ENCODE results near the gene UNC5A.

The UNC5A gene

GRCh38 chr5:176799488-176799887 is 10.9 kb upstream of the UNC5A start:
- DNase-seq (ENCODE audit: low read depth in 2 of 2, low spot score in 1 of 2): no peak

DNA sequence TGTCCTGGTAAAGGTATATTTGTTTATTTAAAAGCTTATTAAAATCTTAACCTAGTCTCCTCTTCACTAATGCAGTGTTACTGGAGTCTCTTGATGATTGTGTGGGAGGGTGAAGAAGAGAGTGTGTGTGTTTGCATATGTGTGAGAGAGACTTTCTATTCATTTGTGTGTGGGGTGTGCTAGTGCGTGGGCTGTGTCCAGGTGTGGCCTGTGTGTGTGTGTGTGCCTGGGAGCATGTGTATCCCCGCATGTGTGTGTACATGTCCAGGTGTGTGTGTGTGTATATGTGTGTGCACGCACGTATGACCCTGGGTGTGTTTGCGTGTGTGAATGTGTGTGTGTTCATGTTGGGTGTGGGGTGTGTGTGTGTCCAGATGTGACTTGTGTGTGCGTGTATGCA is 10.3 kb upstream of the UNC5A start:
- DNase-seq (ENCODE audit: low read depth in 2 of 2, low spot score in 1 of 2): no peak

DNA sequence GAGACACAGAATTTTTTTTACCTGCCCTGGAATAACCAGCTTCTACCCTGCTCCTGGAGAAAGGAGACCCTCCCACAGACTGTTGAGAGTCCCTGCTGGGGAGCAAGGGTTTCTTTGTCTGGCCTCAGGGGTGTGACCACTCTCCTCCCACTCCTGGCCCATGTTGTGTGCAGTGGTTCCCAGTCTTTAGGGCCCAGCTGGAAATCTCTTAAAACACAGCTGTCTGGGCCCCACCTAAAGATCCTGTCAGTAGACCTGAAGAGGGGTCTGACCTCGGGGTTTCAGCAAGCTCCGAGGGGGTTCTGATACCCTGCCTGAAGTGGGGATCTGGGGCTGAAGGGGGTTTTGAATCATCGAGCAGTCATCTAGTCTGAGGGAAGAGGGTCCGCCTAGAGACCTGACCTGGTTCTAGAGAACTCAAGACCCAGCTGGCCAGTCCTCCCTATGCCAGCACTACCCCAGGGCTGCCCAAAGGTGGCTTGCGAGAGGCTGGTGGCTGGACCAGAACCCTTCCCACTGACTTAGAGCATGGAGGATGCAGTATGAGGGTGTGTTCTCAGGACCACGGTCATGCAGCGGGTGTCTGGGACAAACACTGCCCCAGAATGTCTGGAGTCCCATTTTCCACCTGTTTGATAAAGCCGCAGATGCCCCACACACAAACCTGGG is 8.1 kb upstream of the UNC5A start:
- DNase-seq (ENCODE audit: low read depth in 2 of 2, low spot score in 1 of 2): no peak

DNA sequence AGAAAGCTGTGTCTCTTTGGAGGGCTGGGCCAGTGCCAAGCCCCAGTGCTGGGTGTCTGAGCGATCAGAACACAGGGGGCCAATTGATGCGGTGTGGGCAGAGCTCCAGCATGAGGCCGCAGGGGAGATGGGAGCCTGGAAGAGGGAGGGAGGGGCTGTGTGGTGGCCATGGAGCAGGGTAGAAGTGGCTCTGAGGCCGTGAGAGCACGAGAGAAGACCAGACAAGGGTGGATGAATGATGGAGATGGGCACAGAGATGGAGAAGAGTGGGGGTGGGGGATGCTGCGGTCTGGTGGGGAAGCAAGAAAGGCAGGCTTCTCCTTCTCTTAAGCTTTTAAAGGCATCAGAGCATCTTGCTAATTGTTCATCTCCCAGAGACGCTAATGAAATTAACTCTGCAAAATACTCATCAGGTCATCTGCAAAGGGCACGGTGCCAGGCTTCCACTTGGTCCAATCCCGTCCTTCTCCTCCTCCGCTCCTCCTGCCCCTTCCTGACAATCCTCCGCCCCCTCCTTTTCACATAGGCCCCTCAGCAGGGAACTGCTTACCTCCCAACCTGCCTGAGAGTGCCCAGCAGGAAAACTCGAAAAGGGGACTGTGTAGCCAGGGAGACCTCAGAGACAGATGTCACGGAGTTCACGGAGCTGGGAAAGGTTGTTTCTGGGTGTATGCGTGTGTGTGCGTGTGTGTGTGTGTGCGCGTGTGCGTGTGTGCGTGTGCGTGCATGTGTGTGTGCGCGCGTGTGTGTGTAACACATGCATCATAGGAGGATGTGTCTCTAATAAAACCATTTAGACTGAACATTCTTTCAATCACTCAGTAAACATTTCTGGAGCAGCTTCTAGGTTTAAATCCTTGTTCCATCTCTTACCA is 7.1 kb upstream of the UNC5A start:
- no peak for DNase-seq (ENCODE audit: low read depth in 2 of 2, low spot score in 1 of 2)

DNA sequence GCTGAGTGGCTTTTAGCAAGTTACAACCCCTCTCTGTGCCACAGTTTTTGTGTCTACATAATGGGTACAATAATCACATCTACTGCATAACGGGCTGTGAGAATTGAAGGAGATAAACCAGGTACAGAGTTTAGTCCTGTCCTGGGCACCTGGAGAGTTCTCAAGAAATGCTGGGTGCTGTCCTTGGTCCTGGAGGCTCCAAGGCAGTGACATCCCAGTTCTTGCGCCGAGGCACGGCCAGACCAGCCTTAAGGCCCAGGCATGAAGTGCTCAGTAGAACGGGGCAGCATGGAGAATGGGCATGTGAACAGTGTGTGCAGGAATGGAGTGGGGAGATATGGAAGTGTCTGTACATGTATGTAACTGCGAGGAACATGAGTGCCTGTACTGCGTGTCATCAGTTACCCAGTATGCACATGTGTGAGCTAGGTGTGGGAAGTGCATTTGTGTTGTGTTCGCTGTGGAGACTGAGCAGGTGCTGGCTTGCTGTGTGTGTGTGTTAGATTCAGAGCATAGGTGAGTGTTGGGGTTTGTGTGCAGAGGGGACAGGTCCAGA is 6.3 kb upstream of the UNC5A start:
- DNase-seq (ENCODE audit: low read depth in 2 of 2, low spot score in 1 of 2): no peak

- no peak for DNase-seq (ENCODE audit: low read depth in 2 of 2, low spot score in 1 of 2)
Measured at GRCh38 chr5:176806137-176806536, 4.2 kb upstream of the UNC5A start.

DNA sequence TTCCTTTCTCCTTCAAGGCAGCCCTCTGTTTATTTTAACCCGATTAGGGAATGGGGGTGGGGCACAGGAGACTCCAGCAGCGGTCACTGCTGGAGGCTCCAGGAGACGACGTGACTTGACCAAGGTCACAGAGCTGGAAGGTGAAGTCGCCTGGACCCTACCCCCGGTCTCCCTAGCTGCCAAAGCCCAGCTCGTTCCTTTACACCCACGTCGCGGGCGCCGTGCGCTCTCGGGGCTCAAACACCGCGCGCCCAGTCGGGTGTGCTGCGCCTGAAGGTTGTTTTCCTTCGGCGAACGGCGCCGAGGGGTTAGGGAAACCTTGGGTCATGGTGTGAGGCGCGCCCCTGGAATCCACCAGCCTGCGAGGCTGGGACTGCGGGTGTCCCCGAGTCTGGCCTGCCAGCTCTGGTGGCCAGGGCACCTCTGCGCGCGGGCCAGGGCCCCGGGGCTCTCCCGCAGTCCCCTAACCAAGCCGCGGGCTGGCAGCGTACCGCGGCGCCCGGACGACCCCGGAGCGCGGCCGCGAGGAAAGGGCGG is 747 bp upstream of the UNC5A start:
- no peak for DNase-seq (ENCODE audit: low read depth in 2 of 2, low spot score in 1 of 2)

DNA sequence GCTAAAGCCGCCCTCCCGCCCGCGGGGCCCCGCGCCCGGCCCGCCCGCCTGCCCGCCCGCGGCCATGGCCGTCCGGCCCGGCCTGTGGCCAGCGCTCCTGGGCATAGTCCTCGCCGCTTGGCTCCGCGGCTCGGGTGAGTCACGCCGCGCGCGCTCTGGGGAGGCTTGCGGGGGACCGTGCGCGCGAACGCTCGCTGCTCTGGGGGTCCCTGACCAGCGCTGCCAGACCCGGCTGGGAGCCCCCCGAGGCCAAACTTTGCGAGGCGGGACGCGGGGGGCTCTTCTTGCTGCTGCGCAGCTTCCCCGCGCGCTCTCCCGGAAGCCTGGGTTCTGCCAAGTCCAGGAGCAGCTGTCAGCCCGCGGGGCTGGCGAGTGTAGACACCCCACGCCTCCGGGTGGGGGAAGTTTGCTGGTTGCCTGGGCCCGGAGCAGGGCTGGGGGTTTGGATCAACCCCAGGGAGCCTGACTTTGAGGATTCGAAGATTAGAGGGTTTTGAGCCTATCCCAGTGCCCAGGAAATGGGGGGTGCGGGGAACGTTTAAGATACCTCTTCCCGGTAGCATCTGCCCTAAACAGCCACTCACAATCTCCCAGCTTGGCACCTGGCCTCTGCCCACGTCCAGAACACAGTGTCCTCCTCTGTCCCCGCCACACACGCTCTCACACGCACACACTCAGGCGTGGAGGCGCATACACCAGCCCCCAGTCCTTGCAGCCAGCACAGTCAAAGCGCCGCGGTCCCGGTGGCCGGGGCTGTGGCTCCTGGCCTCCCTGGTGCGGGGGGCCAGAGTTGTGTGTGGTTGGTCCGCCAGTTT is 535 bp downstream of the UNC5A start:
- no peak for DNase-seq (ENCODE audit: low read depth in 2 of 2, low spot score in 1 of 2)

DNA sequence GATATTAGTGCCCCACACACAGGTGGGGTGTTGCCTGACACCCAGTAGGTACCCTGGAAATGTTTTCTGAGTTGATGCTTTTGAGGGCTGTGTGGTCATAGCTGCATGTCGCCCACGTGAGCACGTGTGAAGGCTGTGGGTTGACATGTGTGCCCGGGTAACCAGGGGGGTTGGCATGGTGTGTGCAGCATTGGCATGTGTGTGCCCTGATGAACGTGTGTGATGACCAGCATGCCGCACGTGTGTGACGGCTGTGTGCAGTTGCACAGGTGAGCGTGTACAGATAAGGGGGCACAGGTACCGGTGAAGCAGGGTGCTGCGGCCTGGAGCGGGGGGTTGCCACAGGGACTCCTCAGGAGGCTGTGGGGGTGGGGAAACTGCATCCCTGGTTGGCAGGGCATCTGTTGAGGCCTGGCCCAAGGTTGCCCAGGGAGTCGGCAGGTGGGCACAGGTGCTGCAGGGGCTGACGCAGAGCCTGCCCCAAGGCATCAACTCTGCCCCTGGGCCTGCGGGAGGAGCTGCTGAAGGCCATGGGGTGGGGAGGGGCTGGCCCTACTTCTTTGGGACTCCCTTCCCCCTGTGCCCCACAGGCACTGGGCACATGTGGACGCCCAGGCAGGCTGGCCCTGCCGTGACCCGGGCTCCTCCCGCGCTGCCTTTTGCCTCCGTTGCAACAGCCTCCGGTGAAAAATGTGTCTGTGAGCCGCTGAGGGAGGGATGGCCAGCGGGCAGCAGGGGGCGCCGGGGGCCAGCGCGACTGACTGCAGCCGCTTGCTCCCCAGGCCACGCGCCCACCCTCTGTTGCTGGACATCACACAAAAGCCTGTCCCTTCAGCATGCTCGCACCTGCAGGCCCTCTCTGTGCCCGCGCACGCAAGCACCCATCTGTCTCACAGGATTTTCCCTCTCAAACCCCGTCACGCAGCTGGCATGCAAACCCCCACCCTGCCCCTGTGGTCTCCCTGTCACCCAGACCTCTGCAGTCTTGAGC is 2.2 kb downstream of the UNC5A start:
- DNase-seq (ENCODE audit: low read depth in 2 of 2, low spot score in 1 of 2): no peak

GRCh38 chr5:176813587-176814312 is 3.4 kb downstream of the UNC5A start:
- DNase-seq (ENCODE audit: low read depth in 2 of 2, low spot score in 1 of 2): no peak

- DNase-seq (ENCODE audit: low read depth in 2 of 2, low spot score in 1 of 2): no peak
Measured at GRCh38 chr5:176814313-176814685, 3.9 kb downstream of the UNC5A start.

GRCh38 chr5:176814836-176815438 is 4.6 kb downstream of the UNC5A start:
- no peak for DNase-seq (ENCODE audit: low read depth in 2 of 2, low spot score in 1 of 2)

GRCh38 chr5:176816043-176816745 is 5.8 kb downstream of the UNC5A start:
- no peak for DNase-seq (ENCODE audit: low read depth in 2 of 2, low spot score in 1 of 2)

DNA sequence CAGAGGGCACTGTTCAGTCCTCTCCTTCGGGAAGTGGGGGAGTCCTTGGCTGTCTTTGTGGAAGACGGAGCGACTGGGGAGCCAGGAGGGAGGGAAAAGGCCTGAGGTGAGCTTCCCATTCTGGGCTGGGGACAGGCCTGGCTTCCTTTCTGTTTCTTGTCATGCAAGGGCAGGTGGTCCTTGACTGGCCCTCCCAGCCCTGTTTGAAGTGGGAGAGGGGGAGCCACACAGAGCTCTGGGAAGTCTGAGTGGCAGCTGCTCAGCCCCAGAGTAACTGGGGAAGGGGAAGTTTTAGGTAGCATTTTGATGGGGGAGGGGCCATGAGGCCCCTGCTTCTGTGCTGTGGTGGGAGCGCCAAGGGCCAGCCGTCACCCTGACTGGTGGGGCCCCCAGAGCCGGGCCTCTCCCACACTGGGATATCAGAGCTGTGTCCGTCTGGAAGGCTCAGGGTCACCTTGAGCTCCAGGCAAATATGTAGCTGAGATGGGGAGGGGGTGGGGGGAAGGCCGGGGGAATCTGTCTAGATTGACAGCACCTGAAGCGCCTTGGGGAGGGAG is 6.5 kb downstream of the UNC5A start:
- DNase-seq (ENCODE audit: low read depth in 2 of 2, low spot score in 1 of 2): no peak

DNA sequence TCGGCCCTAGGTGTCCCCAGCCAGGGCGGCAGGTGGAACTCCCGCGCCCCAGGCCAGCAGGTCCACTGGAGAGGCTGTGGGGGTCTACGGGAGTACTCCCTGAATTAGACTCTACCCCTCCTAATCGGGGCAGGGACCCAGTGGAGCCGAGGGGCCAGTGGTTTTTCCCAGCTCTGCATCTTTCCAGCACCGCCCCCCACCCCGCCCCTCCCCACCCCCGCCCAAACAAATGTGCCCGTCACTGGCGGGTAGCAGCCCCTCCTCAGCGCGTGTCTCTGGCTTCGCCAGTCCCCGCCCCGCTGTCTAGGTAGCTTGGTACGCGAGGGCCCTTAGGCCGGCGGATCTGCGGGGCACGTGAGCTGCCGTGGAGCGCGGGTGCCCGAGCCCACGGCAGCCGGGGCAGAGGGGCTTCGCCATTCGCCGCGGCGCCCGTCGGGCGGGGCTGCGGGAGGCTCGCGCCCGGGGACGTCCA is 7.0 kb downstream of the UNC5A start:
- DNase-seq (ENCODE audit: low read depth in 2 of 2, low spot score in 1 of 2): no peak

GRCh38 chr5:176817841-176818377 is 7.5 kb downstream of the UNC5A start:
- DNase-seq (ENCODE audit: low read depth in 2 of 2, low spot score in 1 of 2): no peak

- no peak for DNase-seq (ENCODE audit: low read depth in 2 of 2, low spot score in 1 of 2)
Measured at GRCh38 chr5:176818391-176819098, 8.2 kb downstream of the UNC5A start.

Measured in stimulated activated CD8-positive, alpha-beta memory T cell treated with anti-CD3 and anti-CD28 coated beads, Interleukin-4, amount 100 ng/mL, for 1 hour (primary cell).